HTR-8/SVneo (cell line): ENCODE data around the gene ACOX3.
"Not testable (repeated sequence)": the region's sequence is repeated elsewhere in the genome, so short reads cannot be mapped to it uniquely, and the experiment has no call there.

Experiments
- DNase-seq: peaks from one replicate; pipeline ENCODE4 v3.0.0; 2011; ENCODE audit warnings: low spot score, mixed read lengths; ENCODE audit not compliant: insufficient read length
- FAIRE-seq: peaks from 2 replicates; lab custom pipeline; 2011; peaks lifted over from hg19 to GRCh38; lab: Jason Lieb, UNC

The ACOX3 gene

GRCh38 chr4:8437281-8437680 is 3.2 kb downstream of the ACOX3 start:
- no peak for DNase-seq
- FAIRE-seq: no peak

GRCh38 chr4:8435656-8436121 is 4.8 kb downstream of the ACOX3 start:
- DNase-seq (no peak), FAIRE-seq (no peak)

GRCh38 chr4:8434251-8435073 is 6.1 kb downstream of the ACOX3 start:
- no peak for FAIRE-seq

GRCh38 chr4:8433136-8433535 is 7.4 kb downstream of the ACOX3 start:
- no peak for DNase-seq
- FAIRE-seq: no peak

More at GRCh38 chr4:8434251-8435073, 6.1 kb downstream of the ACOX3 start:
- DNase-seq: no peak

- DNase-seq (no peak), FAIRE-seq (no peak)
Observed at GRCh38 chr4:8431553-8431952, 9.0 kb downstream of the ACOX3 start.

GRCh38 chr4:8428288-8429097 is 12.0 kb downstream of the ACOX3 start:
- DNase-seq (peak; percentile 91), FAIRE-seq (peak; percentile 83)

GRCh38 chr4:8427761-8428287 is 12.7 kb downstream of the ACOX3 start:
- FAIRE-seq: no peak
- DNase-seq: no peak

- FAIRE-seq: no peak
- no peak for DNase-seq
Observed at GRCh38 chr4:8427262-8427661, 13.3 kb downstream of the ACOX3 start.

- no peak for DNase-seq
Observed at GRCh38 chr4:8422786-8423185, 17.7 kb downstream of the ACOX3 start.

GRCh38 chr4:8422327-8422726 is 18.2 kb downstream of the ACOX3 start:
- FAIRE-seq: no peak
- no peak for DNase-seq

More at GRCh38 chr4:8422786-8423185, 17.7 kb downstream of the ACOX3 start:
- no peak for FAIRE-seq

GRCh38 chr4:8420151-8420550 is 20.4 kb downstream of the ACOX3 start:
- not testable (repeated sequence) for DNase-seq, FAIRE-seq

GRCh38 chr4:8419222-8420041 is 21.1 kb downstream of the ACOX3 start:
- DNase-seq (no peak), FAIRE-seq (peak; percentile 44)

- DNase-seq (no peak), FAIRE-seq (no peak)
Observed at GRCh38 chr4:8417071-8417614, 23.4 kb downstream of the ACOX3 start.

- FAIRE-seq: no peak
- DNase-seq: no peak
Observed at GRCh38 chr4:8414377-8414776, 26.1 kb downstream of the ACOX3 start.

- FAIRE-seq: no peak
- no peak for DNase-seq
Observed at GRCh38 chr4:8412288-8412687, 28.2 kb downstream of the ACOX3 start.

GRCh38 chr4:8411351-8412180 is 29.0 kb downstream of the ACOX3 start:
- DNase-seq (no peak), FAIRE-seq (no peak)

- FAIRE-seq (peak; percentile 23), DNase-seq (peak; percentile 82)
Observed at GRCh38 chr4:8410641-8411271, 29.8 kb downstream of the ACOX3 start.

- DNase-seq (no peak), FAIRE-seq (no peak)
Observed at GRCh38 chr4:8410066-8410625, 30.4 kb downstream of the ACOX3 start.
